ENCODE results near the gene ZFYVE26.
A peak's percentile ranks its signal among the peaks of the same experiment; 100 is the strongest.

The ZFYVE26 gene

DNA sequence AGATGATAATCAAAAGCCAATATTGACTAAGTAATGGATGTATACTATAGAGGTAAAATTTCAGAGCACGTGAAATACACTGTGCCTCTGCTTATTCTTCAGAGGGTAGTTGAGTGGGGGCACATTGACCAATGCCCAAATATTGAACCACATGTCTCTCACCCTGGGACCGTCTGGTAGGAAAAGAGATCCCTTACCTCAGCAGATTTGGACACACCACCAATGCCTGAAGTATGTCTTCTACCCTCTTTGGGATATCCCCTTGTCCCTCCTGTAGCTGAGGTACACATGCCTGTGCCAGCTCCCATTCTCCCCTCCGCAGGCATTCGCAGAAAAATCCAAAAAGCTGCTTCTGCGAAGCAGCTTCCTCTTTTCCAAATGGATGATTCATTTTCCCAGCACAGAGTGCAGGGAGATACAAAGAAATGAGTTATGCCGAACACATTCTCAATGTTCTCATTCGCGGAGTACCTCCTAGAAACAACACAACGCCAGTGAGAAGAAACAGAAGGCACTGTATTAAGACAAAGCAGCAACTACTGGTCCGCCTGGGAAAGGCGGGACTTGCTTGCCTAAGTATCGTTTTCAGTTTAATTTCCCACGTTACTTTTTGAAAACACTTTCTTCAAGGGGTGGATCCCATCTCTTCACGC, 691 bp downstream of the ZFYVE26 start:
- peak; percentile 42 for DNase-seq (ENCODE audit: low read depth, low spot score)
- TF ChIP-seq CTCF (IDR thresholded peaks at IDR 0.05; ENCODE audit: low read depth, low read length): no peak

DNA sequence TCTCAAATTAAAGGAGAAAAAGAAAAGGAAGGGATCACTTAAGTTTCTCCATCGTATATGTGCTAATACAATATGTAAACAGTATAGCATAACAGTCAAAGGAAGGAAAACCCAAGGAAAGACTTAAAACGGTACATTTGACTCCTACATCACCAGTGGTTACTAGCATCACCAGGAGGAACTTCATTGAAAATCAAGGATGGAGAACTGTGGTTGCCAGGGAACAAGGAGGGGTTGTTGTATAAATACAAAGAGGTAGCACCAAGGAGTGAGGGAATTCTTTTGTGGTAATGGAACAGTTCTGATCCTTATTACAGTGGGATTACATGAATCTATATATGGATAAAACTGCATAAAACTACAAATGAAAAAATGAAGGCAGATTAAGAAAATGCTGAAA, 1.6 kb downstream of the ZFYVE26 start:
- TF ChIP-seq CTCF (IDR thresholded peaks at IDR 0.05; ENCODE audit: low read depth, low read length): no peak
- in situ Hi-C loops (cut with HindIII; ENCODE audit: low sequenced_read_pairs): no loop called here
- DNase-seq (ENCODE audit: low read depth, low spot score): no peak
- H3K4me3 ChIP-seq (ENCODE audit: low read depth, low read length): no peak overlapping the region

More for the DNA sequence above, 691 bp downstream of the ZFYVE26 start:
- H3K4me3 ChIP-seq (ENCODE audit: low read depth, low read length): peak overlapping the region; percentile 95
- in situ Hi-C loops (cut with HindIII; ENCODE audit: low sequenced_read_pairs): no loop called here

- H3K4me3 ChIP-seq (ENCODE audit: low read depth, low read length): no peak overlapping the region
- TF ChIP-seq CTCF (IDR thresholded peaks at IDR 0.05; ENCODE audit: low read depth, low read length): no peak
- no peak for DNase-seq (ENCODE audit: low read depth, low spot score)
- in situ Hi-C loops (cut with HindIII; ENCODE audit: low sequenced_read_pairs): no loop called here
Measured at GRCh38 chr14:67806246-67806645, 10.1 kb downstream of the ZFYVE26 start.

DNA sequence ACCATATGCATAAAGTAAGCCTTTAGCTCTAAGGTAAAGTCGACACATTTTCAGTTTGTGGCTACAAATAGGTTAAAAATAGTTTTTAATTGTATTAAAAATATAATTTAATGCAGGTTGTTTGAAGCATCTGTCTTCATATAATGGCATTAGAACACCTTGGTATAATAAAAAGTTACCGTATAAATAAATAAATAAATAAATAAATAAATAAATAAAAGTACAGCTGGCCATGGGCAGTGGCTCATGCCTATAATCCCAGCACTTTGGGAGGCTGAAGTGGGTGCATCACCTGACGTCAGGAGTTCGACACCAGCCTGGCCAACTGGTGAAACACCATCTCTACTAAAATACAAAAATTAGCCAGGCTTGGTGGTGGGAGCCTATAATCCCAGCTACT, 15.6 kb downstream of the ZFYVE26 start:
- TF ChIP-seq CTCF (IDR thresholded peaks at IDR 0.05; ENCODE audit: low read depth, low read length): no peak
- in situ Hi-C loops (cut with HindIII; ENCODE audit: low sequenced_read_pairs): no loop called here
- no peak overlapping the region for H3K4me3 ChIP-seq (ENCODE audit: low read depth, low read length)
- DNase-seq (ENCODE audit: low read depth, low spot score): no peak

GRCh38 chr14:67798731-67799130, 17.7 kb downstream of the ZFYVE26 start:
- in situ Hi-C loops (cut with HindIII; ENCODE audit: low sequenced_read_pairs): no loop called here
- no peak for TF ChIP-seq CTCF (IDR thresholded peaks at IDR 0.05; ENCODE audit: low read depth, low read length)
- H3K4me3 ChIP-seq (ENCODE audit: low read depth, low read length): no peak overlapping the region
- DNase-seq (ENCODE audit: low read depth, low spot score): no peak

DNA sequence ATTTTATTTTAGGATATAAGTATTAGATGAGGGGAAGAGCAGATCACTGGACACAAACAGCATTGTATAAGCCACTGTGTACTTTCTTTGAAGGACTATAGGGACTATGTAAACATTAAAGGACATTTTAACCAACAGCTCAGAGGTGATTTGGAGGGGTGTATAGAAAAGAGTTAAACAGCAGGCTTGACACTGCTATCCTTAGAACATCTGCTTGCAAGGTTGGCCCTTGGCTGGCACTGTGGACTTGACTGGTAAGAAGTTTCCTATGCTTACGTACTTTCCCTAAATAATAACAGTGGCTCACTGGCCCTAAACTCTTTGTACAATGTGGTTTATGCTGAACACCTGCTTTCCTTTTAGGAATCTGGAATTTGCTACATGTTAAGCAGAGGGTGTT, 28.7 kb downstream of the ZFYVE26 start:
- no peak for TF ChIP-seq CTCF (IDR thresholded peaks at IDR 0.05; ENCODE audit: low read depth, low read length)
- in situ Hi-C loops (cut with HindIII; ENCODE audit: low sequenced_read_pairs): no loop called here

More for the DNA sequence above, 28.7 kb downstream of the ZFYVE26 start:
- no peak overlapping the region for H3K4me3 ChIP-seq (ENCODE audit: low read depth, low read length)
- DNase-seq (ENCODE audit: low read depth, low spot score): no peak

All from astrocyte of the spinal cord (primary cell).